ENCODE measurements around the gene SMIM35. TPM values are rescaled to one million over a fixed set of nuclear protein-coding genes. Genes with fewer than 3 reads are reported as not detected.
"Not testable (repeated sequence)": the region's sequence is repeated elsewhere in the genome, so short reads cannot be mapped to it uniquely, and the experiment has no call there.

SMIM35 gene
- total RNA-seq, 1 experiment from 2014 or later: not detected

DNA sequence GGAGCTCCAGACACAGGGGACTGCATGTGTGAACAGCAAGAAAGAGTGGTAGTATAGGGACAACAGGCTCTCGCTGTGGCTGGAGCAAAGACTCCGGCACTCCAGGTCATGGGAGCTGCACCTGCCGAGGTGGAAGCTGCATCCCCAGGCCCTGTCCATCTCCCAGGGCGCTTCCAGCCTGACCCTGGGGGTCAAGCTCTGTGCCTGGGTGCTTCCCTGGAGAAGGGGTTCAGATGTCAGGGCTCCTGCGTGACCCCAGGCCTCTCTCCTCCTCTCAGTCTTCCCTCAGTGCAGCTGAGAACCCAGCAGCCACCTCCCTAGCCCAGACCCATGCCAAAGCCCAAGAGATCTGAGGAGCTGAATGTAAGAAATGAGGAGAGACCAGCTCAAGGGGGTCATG, 6.5 kb downstream of the SMIM35 start:
- no peak for DNase-seq (ENCODE audit: low read depth)

DNA sequence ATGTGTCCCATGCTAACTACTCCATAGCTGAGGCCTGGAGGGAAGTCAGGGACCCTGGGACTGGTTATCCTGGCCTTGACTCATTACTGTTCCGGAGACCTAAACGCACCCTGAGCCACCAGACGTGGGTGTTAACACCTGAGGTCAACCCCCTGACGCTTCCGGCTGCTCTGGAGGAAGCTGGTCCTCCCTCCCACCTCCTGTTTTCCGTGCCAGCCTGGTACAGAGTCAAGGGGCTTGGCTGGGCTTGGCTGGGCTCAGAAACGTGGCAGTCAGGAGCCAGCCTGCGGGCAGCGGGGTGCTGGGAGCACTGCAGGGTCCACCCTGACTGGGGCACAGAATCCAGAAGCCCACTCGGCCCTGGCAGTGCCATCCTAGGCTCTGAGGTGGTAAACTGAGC, 7.3 kb downstream of the SMIM35 start:
- DNase-seq (ENCODE audit: low read depth): no peak

DNA sequence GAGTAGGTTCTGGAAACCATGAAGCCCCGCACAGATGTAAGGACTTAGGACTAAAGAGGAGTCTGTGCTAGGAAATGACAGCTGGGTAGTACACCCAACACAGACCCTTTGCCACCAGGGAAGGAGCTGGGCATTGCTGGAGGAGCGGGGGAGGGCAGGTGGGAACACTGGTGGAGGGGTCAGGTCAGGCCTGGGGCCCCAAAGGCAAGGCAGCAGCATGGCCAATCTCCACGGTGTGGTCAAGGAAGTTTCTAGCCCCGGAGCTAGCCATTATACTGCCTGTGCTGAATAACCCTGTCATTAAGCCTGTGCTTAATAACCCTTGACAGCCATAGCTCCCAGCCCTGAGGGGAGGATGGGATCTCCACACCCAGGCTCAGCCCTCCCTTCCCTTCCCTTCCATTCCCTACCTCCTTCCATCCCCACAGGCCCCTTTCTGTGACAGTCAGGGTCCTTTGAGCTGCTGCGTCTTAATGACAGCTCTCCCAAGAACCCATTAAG, 7.8 kb downstream of the SMIM35 start:
- DNase-seq (ENCODE audit: low read depth): no peak

DNA sequence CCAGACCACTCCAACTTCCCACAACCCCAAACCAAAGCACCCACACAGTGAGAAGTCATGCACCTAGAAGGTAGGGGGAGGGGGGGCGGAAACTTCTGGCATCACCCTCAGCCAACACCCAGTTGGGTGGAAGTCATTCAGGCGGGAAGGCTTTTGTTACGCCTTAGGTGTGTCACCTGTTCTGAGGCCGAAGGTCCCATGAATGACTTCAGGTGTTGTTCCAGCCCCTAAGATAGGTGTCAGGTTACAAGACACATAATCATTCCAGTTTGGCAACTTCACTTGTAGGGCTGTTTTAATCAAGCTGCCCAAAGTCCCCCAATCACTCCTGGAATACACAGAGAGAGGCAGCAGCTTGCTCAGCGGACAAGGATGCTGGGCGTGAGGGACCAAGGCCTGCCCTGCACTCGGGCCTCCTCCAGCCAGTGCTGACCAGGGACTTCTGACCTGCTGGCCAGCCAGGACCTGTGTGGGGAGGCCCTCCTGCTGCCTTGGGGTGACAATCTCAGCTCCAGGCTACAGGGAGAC, 9.9 kb downstream of the SMIM35 start, which contains the start of gene TMPRSS4:
Gene TMPRSS4, plus strand, starts transcription at position 325 of the 528 bp plus-strand sequence. CDS start 225 bp downstream, outside the sequence.
- DNase-seq (ENCODE audit: low read depth): no peak

DNA sequence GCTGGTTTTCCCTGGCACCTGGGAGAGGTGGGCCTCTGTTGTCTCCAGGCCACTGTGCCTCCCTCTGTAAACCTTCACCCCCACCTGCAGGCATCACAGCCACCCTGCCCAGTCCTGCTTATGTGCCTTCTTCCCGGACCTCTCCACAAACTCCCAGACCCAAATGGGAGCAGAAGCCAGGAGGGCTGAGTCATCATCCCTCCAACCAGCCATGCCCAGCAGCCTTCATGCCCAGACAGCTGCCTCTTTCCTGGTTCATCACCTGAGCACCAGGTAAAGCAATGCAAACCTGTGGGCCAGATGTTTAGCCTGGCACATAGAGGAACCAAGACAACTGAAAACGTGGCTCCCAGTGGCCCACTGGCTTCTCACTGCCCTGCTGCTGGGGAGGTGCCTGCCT, 12.0 kb downstream of the SMIM35 start:
- no peak for DNase-seq (ENCODE audit: low read depth)

DNA sequence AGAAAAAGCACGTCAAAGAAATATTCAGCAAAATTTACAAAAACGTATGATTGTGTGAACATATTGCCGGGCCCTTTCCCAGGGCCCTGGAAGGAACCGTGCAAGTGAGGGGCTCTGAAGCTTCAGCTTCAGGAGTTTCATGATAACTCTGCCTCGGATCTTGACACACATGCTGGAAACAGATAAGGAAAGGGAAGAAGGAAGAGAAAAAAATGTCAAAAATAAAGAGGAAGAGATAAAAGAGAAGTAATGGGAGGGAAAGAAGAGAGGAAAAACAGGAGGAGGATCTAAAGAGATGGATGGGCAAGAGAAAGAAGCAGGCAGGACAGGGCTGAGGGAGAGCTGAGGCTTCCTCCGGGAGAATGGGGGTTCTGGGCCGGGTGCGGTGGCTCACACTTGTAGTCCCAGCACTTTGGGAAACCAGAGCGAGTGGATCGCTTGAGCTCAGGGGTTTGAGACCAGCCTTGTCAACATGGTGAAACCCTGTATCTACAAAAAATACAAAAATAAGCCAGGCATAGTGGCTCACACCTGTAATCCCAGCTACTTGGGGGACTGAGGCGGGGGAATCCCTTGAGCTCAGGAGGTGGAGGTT, 12.6 kb downstream of the SMIM35 start:
- DNase-seq (ENCODE audit: low read depth): no peak

DNA sequence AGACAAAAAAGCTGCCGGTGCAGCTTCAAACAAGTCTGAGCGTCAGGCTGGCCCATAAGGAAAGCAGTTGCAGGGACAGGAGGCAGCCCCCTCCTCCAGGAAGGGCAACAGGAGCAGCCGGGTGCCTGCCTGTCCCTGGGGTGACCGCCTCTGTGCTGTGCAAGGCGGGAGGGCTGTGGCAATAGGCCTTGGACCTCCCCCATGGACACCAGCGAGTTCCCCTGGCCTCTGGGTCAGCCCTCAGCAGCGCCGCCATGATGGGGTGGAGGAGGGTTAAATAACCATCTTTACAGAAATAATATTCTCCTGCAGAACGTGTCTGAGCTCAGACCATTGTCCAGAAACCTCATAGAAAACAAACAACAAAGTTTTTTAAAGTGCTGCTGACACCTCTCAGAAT, 13.2 kb downstream of the SMIM35 start:
- no peak for DNase-seq (ENCODE audit: low read depth)

DNA sequence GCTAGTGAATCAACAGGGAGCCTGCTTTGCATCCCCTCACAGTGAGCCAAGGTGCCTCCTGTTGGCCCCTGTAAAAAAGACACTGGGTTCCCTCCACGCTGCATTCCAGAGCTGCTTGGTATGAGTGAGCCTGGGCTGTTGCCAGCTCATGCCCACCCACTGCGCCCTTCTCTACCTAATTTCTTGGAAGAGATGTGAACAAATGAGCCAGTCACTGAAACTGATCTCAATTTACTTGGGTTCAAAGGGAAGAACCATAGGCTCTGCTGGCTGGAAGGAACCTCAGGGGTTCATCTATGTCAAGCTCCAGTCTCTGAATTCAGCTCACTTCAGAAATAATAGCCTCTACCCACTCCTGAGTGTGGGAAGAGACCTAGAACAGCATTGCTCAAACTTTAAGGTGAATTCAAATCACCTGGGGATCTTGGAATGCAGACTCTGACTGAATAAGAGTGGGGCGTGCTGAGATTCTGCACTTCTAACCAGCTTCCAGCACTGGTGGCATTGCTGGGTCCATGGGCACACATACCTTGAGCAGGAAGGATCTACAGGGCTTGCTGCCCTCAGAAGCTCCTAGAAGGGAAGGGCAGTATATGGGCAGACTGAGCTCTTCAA, 15.2 kb downstream of the SMIM35 start:
- no peak for DNase-seq (ENCODE audit: low read depth)

DNA sequence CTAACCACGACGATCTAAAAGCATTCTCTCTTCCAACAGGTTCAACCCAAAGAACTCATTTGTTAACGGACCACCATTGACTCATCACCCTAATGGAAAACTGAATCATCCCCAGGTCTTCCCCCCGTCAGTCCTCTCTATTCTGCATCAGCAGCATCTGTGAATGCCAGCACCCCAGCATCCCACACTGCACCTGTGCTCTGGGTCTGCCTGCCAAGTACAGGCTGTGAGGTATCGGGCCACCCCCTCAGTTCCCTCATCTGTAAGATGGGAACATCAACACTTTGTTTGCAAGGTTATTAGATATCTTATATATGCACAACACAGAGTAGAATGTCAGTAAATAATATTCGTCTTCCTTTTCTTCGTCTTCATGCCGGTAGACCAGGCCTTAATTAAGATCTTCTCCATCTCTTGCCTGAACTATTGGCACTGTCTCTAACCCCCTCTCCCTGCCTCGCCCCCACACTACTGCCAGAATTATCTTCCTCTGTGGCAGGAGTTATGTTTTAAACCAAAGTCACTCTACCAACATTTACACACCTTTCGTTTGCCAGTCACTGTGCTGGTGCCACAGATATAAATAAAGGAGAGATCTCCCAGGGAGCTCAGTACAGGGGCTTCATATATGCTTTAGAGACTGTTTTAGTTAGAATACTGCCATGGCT, 17.7 kb downstream of the SMIM35 start:
- no peak for DNase-seq (ENCODE audit: low read depth)

DNA sequence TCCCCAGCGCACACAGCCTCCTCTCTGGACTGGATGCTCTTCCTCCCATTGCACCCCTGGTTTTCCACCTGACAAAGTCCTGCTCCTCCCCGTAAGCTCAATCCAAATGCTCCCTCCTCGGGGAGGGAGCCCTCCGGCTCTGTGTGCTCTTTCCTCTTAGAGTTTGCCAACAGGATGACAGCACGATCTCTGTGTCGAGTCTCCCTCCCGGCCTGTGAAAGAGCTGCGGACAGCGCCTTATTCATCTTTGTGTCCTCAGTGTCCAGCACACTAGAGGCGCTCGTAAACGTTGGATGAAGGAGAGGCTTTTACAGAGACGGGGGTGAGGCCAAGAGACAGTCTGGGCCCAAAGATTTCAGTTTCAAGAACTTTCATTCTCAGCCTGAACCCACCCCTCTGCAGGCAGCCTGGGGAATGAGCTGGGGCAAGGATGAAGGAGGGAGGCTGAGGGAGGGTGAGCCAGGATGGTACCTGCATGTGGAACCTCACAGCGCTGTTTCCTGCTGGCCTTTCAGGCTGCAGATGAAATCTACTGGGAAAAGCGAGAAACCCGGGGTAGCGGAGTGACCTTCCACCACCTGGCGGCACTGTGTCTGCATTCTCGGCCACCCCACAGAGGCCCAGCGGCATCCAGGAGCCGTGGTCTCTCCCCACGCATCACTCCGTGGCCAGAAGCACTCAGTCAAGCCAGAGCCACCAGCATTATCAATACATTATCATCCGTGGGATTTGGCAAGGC, 18.4 kb downstream of the SMIM35 start:
- DNase-seq (ENCODE audit: low read depth): no peak

DNA sequence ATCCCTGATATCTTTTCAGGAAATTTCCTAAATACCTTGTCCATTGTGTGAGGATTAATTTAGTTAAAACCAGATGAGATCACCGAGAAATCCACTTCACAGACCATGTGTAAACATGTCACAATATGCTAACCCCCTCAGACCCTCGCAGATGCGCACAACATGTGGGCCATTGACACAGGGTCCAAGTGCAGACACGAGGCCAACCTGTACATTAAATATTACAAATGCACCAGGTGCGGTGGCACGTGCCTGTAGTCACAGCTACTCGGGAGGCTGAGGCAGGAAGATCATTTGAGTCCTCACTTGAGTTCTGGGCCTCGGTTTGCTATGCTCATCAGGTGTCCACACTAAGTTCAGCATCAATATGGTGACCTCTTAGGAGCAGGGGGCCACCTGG, 19.8 kb downstream of the SMIM35 start:
- no peak for DNase-seq (ENCODE audit: low read depth)

DNA sequence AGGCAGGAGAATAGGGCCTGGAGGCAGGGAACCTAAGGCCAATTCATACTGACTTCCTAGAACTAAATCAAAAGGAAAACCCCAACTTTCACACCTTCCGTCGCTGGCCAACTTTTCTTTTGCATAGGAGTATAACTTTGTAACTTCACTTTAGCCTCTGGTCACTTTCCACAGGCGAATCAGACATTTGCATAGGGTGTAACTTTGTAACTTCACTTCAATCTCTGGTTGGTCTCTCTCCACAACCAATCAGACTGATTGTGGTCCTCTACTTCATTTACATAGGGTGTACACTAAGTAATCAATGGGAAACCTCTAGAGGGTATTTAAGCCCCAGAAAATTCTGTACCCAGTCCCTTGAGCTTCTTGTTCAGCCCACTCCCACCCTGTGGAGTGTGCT, 21.4 kb downstream of the SMIM35 start:
- DNase-seq (ENCODE audit: low read depth): no peak

DNA sequence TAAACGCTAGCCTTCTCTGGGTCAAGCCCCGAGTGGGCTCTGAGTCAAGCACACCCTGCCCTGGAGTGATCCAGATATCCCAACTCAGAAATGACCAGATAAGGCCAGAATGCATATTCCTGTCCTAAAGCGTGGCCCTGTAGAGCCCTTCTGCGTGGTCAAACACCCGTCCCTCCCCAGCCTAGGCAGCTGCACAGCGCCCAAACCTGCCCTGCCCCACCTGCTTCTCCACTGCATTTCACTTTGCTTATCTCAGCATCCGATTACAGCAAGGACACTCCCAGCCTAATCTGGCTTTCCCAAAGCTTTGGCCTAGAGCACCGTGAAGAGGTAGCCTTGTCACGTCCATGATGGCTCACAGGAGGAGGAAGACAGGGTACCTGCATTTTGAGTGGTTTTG, 21.8 kb downstream of the SMIM35 start:
- DNase-seq (ENCODE audit: low read depth): no peak

DNA sequence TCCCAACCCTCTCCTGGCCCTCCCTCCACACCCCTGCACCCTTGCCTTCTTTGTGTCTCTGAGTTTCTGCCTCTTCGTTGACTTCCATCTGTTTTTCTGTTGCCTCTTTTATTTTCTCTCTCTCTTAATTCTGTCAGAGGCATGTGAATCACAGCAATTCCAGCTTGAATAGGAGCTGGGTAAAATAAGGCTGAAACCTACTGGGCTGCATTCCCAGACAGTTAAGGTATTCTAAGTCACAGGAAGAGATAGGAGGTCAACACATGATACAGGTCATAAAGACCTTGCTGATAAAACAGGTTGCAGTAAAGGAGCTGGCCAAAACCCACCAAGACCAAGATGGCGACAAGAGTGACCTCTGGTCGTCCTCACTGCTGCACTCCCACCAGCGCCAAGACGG, 24.1 kb downstream of the SMIM35 start:
- DNase-seq (ENCODE audit: low read depth): not testable (repeated sequence)

DNA sequence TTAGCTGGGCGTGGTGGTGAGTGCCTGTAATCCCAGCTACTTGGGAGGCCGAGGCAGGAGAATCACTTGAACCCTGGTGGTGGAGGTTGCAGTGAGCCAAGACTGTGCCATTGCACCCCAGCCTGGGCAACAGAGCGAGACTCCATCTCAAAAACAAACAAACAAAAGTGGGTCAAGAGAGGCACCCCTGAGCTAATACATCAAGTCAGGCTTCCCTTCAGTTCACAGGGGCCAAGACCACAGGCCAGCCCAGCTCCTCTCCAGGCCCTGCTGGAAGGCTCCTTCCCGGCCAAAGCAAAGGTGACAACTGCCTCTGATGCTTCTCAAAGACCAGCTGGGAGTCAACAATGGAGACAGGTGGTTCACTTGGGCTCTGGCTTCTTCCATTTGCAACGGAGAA, 24.6 kb downstream of the SMIM35 start:
- not testable (repeated sequence) for DNase-seq (ENCODE audit: low read depth)

DNA sequence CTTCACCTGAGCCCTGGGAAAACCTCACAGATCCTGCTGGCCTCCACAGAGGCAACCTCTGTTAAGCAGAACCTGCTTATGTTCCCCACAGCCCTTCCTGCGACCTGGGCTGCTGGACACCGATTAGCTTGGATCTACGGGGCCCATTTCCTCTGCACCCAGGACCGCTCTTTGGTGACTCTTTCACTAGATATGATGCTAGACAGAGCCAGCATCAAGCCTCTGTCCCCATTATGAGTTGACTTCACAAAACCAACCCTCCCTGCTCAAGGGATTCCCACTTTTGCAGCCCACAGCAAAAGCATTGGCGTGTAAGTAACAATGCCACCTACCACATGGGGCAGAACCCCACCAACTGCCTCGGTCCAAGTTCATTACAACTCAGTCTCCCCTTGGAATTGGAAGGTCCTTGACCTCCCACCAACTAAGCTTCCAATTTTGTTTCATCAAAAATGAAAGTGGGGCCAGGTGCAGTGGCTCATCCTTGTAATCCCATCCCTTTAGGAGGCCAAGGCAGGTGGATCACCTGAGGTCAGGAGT, 25.1 kb downstream of the SMIM35 start:
- DNase-seq (ENCODE audit: low read depth): no peak

DNA sequence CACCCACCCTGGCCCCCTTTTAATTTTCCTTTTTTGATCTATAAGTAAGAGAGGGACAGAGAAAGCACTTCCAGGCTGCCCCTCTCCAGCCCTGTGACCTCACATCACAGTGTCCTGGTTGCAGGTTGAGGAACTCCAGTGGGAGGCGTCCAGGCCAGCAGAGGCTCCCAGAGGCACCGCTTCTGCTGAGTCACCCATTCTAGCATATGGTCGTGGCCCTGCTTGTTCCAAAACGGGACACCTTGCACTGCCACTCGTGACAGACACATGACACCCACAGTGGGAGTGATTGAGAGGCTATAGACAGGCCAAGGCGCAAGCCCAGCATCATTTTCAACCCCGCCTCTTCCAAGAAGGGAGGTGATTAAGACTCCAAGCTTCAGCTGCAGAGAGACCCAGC, 25.9 kb downstream of the SMIM35 start:
- DNase-seq (ENCODE audit: low read depth): peak; percentile 6

DNA sequence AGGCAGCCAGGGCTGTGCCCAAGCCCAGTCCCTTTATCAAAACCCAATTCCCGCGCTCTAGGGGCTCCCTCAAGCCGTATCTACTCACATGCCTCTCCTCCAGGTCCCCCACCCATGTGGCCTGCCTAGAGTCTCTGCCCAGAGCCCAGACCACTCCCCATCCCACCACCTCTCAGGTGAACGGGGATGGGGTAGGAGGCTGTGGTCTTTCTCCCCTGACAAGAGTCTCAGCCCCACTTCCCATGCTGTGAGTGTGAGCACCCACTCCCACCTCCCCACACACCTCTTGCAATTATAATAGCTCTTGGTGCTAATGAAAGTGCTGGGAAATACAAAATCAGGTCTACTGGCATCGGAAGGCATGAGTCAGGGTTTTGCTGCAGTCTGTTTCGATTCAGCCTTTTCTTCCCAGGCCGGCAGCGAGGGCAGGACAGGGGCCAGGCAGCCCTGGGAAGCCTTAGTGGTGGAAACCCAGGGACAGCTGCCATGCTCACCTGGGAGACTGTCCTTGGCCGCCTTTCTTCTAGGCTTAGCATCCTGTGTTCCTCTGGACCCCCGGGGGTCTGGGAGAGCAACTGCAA, 26.6 kb downstream of the SMIM35 start:
- peak; percentile 29 for DNase-seq (ENCODE audit: low read depth)

DNA sequence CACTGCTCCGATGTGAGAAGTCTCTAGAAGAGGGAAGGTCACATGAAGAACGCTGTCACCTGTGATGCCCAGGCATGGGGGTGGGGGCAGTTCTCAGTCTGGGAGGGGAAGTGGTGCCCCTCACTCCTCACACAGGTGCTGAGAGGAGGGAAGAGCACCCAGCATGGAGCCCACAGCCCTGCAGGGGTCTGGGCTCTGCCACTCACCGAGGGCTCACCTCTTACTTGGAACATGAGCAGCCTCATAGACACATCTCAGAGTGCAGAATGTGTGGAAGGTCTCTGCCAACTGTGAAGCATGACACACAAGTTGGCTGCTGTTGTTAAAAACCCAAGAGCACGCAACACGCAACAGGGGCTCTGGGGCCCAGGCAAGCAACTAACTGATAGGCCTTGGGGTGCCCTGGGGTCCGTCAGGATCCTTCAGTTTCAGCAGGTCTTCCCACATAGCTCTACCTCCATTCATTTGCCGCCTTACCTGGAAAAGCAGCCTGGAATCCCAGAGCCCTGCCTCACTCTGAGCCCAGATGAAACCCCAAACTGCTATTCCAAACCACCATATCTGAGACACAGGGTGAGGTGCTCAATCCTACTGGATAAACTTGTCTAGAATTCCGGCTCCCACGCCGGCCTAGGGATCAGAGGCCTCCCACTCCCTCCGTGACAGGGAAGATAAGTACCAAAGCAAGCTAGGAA, 27.4 kb downstream of the SMIM35 start:
- DNase-seq (ENCODE audit: low read depth): no peak

DNA sequence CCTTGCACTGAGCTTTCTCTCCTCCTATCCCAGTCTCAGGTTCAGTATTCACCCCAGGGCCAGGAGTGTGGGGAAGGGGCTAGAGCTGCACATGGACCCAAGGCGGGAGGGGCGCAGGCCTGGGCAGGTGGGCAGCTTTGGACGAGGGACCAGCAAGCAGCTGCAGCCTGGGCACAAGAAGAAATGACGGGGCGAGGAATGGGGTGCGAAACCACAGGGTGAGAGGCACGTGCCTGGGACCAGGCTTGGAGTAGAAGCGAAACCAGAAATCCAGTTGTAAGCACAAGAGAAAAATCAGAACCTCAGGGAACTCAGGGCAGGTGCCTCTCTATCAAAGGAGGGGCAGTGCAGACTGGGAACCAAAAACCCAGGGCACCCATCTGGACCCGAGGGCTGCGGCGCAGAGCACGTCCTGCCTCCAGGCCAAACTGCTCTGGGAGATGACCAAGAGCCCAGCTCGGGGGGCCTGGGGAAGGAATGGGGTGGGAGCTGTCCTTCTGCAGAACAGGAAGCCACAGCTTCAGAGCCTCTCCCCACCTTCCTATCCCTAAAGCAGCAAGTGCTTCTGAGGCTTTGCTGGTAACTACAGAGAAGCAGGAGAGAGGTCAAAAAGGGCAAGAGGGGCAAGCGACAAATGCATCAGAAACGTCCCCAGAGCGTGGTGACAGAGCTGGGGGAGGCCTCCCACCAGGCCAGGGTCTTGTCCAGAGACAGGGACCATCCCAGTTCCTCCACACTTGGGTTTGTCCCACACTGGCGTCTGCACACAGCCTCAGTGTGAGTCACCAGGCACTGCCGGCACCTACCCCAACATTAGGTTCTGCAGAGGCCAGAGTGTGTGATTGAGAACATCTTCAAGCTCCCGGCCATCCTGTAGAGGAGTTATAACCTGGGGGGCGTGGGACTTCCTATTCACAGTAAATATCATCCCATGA, 28.2 kb downstream of the SMIM35 start:
- DNase-seq (ENCODE audit: low read depth): no peak

Data from M059J (cell line).